Astrocyte (in vitro differentiated cells and primary cell): ENCODE results near the gene TBC1D14.

Experiments used
- EZH2 ChIP-seq: IDR thresholded peaks from 2 replicates; pipeline ENCODE4 v1.6.1; 2012; ENCODE audit warnings: mild to moderate bottlenecking, low read length, inconsistent platforms; ENCODE audit not compliant: insufficient read depth
- TF ChIP-seq, protein P1 (sequence below): IDR thresholded peaks from 2 replicates; pipeline ENCODE4 v1.5.1; 2011; ENCODE audit warnings: low read depth, mild to moderate bottlenecking, inconsistent platforms, low read length, moderate library complexity; ENCODE audit not compliant: insufficient read depth

DNA sequence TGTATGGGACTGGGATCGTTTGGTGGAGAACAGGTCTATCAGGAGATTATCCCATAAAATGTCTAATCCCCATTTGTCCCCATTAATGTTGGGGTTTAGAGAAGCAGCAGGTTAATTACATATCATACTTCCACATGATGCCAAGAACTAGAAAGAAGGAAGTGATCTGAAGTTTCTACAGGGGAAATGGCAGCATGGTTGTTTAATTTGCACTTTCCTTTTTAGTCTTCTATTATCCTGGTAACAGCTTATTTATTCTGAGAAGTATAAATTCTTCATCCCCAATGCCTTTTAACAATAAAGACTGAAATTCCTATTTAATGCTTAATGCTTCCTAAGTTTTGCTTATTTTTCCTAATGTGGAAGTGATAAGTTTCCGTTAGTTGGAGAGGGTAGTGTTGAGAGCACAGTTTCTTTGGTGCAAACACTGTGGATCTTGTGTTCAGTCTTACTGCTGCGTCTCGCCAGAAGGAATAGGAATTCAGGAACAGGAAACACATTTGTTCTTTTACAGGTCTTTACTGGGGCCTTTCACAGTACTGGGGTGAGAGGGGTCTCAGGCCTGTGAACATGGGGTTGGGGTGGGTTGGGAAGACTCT lies 74.0 kb downstream of the TBC1D14 start:
- TF ChIP-seq, protein P1, sequence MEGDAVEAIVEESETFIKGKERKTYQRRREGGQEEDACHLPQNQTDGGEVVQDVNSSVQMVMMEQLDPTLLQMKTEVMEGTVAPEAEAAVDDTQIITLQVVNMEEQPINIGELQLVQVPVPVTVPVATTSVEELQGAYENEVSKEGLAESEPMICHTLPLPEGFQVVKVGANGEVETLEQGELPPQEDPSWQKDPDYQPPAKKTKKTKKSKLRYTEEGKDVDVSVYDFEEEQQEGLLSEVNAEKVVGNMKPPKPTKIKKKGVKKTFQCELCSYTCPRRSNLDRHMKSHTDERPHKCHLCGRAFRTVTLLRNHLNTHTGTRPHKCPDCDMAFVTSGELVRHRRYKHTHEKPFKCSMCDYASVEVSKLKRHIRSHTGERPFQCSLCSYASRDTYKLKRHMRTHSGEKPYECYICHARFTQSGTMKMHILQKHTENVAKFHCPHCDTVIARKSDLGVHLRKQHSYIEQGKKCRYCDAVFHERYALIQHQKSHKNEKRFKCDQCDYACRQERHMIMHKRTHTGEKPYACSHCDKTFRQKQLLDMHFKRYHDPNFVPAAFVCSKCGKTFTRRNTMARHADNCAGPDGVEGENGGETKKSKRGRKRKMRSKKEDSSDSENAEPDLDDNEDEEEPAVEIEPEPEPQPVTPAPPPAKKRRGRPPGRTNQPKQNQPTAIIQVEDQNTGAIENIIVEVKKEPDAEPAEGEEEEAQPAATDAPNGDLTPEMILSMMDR, result no peak
- no peak for TF ChIP-seq EZH2
